MM.1S (cell line): Measurements from ENCODE around the gene BRICD5.

Experiments
- EZH2 ChIP-seq: fragments of 300-600 bp; sonication (generic); optimal IDR thresholded peaks from 2 replicates; pipeline ENCODE3; 2017; ENCODE audit warnings: low read depth, mild to moderate bottlenecking, antibody characterized with exemption, low read length, mixed read lengths
- EZH2phosphoT487 ChIP-seq: fragments of 300-600 bp; sonication (generic); IDR thresholded peaks from 2 replicates; pipeline ENCODE4 v1.6.1; 2018; ENCODE audit warnings: antibody characterized with exemption, low read length
- TF ChIP-seq, protein P1 (sequence below): fragments of 300-600 bp; sonication (generic); IDR thresholded peaks from 2 replicates; pipeline ENCODE4 v1.5.1; 2016; ENCODE audit warnings: antibody characterized with exemption, low read length, mixed read lengths

DNA sequence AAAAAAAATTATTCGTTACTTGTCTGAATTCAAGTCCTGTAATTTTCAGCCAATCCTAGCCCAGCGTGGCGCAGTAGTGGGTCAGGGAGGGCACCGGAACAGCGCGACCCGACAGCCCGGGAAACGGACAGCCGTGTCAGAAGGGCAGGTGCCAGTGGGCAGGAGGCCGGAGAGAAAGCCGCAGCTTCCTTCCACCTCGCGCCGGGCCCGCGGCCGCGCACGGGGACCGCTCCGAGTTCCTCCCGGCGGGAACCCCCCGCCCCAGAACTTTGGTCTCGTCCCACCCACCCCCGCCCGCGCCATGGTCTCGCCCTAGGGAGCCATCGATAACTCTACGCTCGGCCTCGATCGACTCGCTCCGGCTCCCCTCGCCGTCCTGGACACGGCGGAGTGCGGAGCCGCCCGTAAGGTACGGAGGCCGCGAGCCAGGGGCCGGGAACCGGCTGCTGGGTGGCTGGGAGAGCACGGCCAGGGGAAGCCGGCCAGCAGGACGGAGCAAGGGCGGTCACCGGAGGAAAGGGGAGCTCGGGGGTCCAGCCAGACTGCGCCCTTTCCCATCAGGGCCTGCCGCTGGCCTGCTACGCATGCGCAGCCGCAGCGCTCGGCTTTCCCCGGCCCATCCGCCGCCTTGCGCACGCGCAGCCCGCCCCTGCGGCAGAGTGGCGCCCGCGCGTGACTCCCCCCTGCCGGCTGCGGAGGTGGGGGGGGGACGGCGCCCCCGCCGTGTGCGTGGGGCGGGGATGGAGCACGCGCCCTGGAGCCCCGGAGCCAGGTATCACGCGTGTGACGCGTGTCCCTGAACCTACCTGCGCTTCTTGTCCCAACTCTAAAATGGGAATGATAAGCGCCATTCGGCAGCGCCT is 5.3 kb downstream of the BRICD5 start, which contains the start of gene MLST8:
- TF ChIP-seq, protein P1, sequence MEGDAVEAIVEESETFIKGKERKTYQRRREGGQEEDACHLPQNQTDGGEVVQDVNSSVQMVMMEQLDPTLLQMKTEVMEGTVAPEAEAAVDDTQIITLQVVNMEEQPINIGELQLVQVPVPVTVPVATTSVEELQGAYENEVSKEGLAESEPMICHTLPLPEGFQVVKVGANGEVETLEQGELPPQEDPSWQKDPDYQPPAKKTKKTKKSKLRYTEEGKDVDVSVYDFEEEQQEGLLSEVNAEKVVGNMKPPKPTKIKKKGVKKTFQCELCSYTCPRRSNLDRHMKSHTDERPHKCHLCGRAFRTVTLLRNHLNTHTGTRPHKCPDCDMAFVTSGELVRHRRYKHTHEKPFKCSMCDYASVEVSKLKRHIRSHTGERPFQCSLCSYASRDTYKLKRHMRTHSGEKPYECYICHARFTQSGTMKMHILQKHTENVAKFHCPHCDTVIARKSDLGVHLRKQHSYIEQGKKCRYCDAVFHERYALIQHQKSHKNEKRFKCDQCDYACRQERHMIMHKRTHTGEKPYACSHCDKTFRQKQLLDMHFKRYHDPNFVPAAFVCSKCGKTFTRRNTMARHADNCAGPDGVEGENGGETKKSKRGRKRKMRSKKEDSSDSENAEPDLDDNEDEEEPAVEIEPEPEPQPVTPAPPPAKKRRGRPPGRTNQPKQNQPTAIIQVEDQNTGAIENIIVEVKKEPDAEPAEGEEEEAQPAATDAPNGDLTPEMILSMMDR: peak; percentile 22
- TF ChIP-seq EZH2: no peak
- no peak for TF ChIP-seq EZH2phosphoT487
